G401 (cell line): ENCODE data around the gene ICAM3. TPM values are rescaled to one million over a fixed set of nuclear protein-coding genes. Genes with fewer than 3 reads are reported as not detected.
A peak's percentile ranks its signal among the peaks of the same experiment; 100 is the strongest.
"Not testable (repeated sequence)": the region's sequence is repeated elsewhere in the genome, so short reads cannot be mapped to it uniquely, and the experiment has no call there.

Experiments used
- DNase-seq: peaks from one replicate; pipeline ENCODE4 v3.0.0-alpha.2; 2015; ENCODE audit warnings: low spot score
- in situ Hi-C: cut with HindIII; loops from 2 replicates; pipeline ENCODE4 v1.10.0; 2016; ENCODE audit warnings: low sequenced_read_pairs, mixed read lengths
- total RNA-seq: library from RNA; depleted of rRNA; stranded (reverse); fragments of >200 nt; shearing (Covaris generic); gene quantifications from 2 replicates; pipeline ENCODE4 v1.2.3, GENCODE V29; 2014; rRNA removed

The ICAM3 gene, protein sequence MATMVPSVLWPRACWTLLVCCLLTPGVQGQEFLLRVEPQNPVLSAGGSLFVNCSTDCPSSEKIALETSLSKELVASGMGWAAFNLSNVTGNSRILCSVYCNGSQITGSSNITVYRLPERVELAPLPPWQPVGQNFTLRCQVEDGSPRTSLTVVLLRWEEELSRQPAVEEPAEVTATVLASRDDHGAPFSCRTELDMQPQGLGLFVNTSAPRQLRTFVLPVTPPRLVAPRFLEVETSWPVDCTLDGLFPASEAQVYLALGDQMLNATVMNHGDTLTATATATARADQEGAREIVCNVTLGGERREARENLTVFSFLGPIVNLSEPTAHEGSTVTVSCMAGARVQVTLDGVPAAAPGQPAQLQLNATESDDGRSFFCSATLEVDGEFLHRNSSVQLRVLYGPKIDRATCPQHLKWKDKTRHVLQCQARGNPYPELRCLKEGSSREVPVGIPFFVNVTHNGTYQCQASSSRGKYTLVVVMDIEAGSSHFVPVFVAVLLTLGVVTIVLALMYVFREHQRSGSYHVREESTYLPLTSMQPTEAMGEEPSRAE
- total RNA-seq: 21.8 and 23.8 TPM in 2 replicates

DNA sequence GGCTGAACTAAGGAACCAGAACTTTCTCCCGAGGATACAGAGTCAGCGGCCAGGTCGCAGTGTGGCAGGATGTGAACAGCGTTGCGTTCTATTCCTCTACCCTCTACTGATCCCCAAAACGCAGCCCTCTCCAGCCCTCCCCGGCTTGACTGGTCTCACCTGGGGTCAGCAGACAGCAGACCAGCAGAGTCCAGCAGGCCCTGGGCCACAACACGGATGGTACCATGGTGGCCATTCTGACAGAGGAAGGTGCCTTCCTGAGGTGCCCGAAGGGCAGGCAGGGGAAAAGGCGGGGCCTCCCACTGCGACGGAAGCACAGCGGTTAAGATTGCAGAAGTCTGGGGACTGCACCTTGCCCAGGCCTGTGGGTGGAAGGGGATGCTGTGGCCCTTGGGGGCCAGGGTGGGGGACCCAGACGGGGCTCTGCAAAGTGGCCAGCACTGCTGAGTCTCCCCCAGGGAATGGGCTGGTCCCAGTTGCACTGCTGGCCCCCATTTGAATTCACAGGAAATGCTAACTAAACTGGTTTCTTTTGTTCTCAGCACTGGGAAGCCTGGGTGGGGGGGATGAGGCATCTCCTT lies at the start of gene ICAM3:
TSS of gene ICAM3 (minus strand) at position 245 of the 581 bp plus-strand sequence. CDS start at position 235, 10 bp downstream.
- DNase-seq: no peak
- in situ Hi-C loops: no loop called here

DNA sequence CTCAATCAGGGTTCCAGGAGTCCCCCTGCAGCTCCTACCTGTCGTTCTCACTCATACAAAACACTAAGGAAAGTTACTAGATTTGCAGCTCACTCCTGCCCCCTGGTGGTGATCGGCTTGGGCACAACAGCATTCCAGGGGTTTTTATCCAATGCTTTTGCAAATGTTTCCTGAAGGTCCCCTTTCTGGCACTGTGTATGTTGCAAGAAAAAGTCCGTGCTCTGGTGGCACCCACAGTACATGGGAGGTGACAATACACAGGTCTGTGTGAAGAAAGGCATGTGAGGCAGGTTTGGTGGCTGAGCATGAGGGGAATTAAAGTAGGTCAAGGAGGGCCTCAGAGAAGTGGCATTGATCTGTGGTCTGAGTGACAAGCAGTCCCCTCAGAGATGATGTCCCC lies 49.5 kb upstream of the ICAM3 start:
- in situ Hi-C loops: no loop called here
- peak; percentile 86 for DNase-seq

DNA sequence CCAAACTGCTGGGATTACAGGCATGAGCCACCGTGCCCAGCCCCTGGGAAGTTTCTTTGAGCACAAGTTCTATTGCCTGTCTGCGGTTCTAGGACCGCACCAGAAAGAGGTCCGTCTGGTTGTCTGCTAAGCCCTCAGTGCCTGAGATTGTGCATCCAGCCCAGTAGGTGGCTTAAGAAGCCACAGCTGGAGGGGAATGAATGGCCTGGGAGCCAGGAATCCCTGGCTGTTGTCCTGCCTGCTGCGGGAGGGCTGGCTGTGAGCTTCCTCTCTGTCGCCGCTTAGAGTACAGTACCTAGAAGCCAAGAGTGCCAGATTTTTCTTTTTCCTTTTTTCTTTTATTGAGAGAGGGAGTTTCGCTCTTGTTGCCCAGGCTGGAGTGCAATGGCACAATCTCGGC lies 45.2 kb upstream of the ICAM3 start:
- in situ Hi-C loops: no loop called here
- no peak for DNase-seq

DNA sequence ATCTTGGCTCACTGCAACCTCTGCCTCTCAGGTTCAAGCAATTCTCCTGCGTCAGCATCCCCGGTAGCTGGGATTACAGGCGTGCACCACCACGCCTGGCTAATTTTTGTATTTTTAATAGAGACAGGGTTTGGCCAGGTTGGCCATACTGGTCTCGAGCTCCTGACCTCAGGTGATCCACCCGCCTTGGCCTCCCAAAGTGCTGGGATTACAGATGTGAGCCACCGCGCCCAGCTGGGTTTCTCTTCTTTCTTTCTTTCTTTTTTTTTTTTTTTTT lies 43.7 kb upstream of the ICAM3 start:
- in situ Hi-C loops, DNase-seq: not testable (repeated sequence)

DNA sequence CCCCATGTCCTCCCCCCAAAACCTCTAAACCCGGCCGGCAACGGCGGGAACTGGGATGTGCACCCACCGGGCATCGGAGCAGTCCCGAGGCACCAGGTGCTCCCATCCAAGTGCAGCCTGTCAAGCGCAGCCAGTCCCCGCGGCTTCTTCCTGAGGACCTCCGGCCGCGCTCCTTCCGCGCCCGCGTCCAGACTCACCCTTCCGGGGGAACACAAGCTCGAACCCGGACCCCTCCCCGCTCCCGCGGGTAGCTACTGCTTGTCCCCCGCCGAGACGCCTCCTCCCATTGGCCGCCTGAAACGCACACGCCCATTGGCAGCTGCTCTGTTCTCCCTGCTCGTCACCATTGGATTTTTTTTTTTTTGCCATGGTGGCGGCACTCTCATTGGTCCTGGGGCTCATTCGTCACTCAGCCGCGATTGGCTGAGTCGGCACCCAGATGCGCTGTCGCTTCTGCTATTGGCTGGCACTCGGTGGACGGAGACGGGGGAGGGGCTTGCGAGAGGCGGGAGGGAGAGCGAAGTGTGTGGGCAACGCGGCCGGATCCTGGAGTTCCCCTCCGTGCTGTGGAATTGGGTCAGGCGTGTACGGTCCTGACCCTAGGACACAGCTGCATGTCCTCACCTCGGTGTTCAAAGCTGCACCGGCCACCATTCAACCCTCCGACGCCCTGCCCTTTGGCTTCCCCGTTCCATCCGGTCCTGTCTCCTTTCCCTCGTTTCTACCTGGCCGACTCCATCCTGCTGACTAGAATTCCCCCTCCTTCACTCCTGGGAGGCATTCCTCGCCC lies 41.1 kb upstream of the ICAM3 start, which contains the start of gene TYK2:
TSS of gene TYK2 (minus strand) at position 260 of the 790 bp plus-strand sequence. CDS start 2,166 bp downstream, outside the sequence.
- in situ Hi-C loops: no loop called here
- DNase-seq: peak; percentile 98

DNA sequence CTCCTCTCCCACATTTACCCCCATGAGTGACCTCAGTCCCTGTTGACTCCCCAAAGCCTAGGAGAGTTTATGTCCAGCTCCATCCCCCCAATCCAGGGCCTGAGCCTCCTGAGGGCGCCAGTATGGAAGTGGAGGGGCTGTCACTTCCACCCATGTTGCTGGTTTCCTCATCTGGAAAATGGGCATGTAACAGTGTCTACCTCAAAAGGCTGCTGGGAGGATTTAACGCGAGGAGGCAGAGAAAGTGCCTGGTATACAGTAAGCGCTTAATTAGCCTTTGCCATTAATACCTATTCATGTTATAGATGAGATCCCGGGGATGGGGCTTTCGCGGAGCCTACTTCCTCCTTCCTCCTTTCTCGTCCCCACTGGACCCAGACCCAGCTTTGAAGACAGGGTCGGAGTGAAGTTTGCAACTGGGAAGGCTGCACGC lies 40.5 kb upstream of the ICAM3 start:
- in situ Hi-C loops: no loop called here
- DNase-seq: no peak

DNA sequence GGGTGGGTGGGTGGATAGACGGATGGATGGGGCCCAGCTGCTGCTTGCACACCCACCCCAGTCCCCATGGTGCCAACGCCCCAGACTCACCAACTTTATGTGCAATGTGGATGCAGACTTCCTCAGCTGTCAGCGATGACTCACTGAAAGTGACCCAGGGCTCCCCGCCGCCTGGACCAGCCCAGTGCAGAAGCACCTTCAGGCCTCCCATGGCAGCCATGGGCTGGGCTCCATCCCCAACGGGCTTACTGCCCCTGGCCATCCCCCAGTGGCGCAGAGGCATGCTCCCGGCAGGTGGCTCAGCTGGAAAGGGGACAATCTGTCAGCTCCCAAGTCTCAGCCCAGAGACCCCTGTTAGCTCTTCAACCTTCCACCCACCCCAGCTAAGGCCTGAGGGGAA lies 38.7 kb upstream of the ICAM3 start:
- DNase-seq: no peak
- in situ Hi-C loops: no loop called here

DNA sequence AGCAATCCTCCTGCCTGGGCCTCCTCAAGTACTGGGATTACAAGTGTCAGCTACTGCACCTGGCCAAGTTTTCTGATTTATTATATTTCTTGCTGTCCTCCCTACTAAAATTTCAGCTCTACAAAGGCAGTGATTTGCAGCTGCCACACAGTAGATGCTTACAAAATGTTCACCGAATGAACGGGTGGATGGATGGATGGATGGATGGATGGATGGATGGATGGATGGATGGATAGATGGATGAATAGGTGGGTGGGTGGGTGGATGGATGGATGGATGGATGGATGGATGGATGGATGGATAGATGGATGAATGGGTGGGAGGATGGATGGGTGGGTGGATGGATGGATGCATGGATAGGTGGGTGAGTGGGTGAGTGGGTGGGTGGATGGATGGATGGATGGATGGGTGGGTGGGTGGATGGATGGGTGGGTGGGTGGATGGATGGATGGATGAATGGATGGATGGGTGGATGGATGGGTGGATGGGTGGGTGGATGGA lies 37.8 kb upstream of the ICAM3 start:
- DNase-seq, in situ Hi-C loops: not testable (repeated sequence)

DNA sequence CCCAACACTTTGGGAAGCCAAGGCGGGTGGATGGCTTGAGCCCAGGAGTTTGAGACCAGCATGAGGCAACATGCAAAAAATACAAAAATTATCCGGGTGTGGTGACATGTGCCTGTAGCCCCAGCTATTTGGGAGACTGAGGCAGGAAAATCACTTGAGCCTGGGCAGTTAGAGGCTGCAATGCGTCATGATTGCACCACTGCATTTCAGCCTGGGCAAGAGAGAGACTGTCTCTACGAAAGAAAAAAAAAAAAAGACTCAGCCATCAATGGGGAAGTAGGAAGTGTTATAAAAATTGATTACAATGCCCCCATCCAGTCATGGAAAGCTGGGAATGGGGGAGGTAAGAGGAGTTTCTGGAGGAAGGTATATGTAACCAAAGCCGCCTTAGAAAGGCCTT lies 35.5 kb upstream of the ICAM3 start:
- in situ Hi-C loops: no loop called here
- no peak for DNase-seq

DNA sequence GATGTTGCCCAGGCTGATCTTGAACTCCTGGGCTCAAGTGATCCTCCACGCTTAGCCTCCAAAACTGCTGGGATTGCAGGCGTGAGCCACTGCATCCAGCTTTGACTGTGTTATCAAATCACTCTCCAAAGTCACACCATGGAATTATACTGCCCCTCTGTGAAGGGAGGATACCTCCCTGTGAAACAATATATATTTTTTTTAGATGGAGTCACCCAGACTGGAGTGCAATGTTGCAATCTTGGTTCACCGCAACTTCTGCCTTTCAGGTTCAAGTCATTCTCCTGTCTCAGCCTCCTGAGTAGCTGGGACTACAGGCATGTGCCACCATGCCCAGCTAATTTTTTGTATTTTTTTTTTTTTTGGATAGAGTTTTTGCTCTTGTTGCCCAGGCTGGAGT lies 33.3 kb upstream of the ICAM3 start:
- in situ Hi-C loops: no loop called here
- DNase-seq: no peak

DNA sequence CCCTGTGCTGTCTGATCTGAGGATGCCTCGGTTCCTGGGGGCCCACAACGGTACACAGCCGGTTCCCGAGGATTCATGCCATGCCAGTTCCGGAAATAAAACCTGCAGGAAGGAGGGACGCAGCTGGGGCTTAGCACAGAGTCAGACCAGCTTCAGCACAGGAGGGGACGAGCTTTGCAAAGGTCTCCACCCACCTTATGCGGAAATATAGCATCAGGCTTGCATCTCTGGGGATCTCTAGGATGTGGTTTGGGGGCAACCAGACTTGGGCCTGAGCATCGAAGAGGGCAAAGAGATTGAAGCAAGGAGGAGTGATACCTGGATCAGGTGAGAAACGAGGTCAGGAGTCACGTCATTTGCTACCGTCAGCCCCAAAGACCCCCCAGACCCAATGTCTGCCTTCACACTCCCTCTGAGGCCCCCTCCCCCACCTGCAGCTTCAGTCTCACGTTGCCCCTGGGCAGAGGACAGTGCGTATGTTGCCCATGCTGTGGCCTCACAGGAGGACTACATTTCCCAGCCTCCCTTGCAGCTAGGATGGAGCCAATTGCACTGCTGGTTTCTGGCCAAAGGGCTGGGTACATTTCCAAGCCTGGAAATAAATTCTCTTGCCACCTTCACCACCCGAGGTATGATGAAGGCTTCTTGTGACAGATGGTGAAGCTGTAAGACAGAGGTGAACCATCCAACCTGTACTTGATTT lies 28.8 kb upstream of the ICAM3 start:
- DNase-seq: peak; percentile 19
- in situ Hi-C loops: no loop called here

DNA sequence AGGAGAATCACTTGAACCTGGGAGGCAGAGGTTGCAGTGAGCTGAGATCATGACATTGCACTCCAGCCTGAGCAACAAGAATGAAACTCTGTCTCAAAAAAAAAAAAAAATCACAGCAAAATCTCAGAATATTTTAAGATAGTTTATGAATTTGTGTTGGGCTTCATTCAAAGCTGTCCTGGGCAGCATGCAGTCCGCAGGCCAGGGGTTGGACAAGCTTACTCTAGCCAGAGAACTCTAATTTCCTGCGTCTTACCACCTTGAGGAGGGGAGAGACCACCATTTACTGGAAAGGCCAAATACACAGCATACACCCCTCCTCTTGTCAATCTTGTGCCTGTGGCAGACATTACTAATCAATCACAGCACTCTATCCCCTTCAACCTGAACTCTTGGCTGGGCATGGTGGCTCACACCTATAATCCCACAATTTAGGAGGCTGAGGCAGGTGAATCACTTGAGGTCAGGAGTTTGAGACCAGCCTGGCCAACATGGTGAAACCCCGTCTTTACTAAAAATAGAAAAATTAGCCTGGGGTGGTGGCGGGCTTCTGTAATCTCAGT lies 27.6 kb upstream of the ICAM3 start:
- in situ Hi-C loops, DNase-seq: not testable (repeated sequence)

DNA sequence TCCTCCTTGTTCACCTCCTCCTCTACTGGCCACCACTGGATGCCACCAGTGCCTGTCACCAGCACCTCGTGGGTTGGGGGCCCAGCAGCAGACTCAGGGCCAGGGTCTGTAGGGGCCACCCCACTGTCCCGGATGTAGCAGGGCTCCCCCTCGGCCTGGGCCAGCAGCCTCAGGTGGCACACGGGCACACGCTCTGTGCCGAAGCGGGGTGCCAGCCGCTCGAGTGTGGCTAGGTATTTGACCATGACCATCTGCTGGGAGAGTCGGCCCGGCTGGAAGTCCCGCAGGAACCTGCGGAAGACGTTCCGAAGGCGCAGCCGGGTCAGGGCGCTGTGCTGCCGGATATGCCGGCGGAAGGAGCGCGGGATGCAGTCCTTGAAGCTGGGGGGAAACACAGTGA lies 26.1 kb upstream of the ICAM3 start:
- in situ Hi-C loops: no loop called here
- no peak for DNase-seq

DNA sequence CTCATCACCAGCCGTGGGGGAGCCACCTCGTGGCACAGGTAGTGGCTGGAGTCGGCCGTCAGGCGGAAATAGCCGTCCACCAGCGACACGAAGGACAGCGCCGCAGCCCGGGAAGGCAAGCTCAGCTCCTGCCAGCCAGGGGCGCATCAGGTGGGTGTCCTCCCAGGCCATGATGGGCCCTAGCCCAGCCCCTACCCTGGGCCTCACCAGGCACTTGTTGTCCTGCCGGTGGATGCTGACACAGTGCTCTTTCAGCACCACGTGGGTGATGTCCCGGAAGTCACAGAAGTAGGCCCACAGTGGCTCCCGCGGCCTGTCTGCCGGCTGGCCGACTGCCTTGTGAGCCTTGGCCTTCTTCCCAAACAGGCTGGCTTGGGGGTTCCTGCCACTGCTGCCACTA lies 25.2 kb upstream of the ICAM3 start:
- in situ Hi-C loops: no loop called here
- peak; percentile 19 for DNase-seq

DNA sequence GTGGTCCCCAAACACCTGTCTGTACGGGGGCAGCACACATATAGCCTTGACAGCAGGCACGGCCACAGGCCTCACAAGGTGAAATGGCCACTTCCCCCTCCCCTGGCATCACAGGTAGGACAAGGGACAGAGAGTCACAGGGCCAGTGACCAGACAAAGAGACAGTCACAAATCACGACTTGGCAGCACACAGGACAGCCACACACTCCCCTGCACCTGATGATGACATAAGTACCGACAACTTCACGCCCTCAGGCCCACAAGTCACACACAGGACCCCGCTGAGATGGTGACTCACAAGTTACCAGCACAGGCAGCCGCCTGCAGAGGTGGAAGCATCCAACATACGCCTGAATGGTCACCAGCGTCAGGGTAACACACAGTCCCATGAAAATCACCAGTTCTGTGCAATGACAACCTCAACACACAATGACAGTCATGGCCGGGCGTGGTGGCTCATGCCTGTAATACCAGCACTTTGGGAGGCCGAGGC lies 24.4 kb upstream of the ICAM3 start:
- no peak for DNase-seq
- in situ Hi-C loops: no loop called here

DNA sequence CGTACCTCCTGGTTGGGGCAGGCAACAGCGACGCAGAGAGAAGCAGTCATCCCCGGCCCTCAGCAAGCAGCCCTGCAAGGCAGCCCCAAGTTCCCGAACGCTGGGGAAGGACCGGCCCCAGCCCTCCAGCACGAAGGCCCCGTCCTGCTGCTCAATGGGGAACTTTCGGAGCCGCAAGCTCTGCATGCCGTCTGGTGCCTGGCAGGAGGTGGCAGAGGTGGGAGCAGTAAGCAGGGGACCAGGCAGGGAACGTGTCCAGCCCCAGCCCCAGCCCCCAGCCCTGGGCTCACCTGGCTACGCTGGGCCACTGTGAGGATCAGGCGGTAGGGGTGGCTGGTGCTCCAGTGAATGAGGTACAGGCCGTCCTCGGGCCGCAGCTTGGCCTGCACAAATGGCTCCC lies 22.8 kb upstream of the ICAM3 start:
- in situ Hi-C loops: no loop called here
- no peak for DNase-seq

DNA sequence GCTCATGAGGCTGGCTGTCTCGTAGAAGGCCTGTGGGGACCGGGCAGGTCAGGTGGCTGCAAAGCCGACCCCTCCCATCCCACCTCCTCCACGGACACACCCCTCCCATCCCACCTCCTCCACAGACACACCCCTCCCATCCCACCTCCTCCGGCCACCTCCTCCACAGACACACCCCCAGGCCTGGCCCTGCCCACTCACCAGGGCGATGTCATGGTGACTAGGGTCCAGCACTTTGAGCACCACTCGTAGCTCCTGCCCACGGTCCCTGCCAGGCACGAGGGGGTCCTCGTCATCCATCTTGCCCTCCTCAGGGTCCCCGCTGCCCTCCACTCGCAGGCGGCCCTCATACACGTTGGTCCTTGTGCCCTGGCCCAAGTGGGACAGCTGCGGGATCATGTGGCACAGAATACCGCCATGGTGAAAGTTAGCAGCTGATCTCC lies 22.2 kb upstream of the ICAM3 start:
- DNase-seq: no peak
- in situ Hi-C loops: no loop called here

DNA sequence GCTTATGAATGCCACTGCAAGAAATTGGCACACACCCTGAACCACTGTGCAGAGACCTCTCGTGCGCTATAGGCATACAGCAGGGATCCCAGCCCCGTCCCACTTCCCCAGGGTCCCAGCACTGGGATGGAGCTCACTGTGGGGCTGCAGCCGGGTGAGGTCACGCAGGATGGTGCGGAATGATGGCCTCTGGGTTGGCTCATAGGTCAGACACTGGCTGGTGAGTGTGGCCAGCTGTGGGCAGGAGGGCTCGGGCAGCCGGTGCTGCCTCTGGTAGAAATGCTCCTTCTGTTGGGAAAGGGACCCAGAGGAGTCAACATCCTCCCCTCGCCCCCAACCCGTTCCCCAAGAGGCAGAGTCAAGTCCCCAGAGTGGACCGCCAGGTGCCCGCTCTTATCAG lies 17.0 kb upstream of the ICAM3 start:
- in situ Hi-C loops: no loop called here

More for the DNA sequence above, 17.0 kb upstream of the ICAM3 start:
- DNase-seq: no peak
